ENCODE data around the gene NR4A3.

Gene NR4A3

GRCh38 chr9:99814359-99814758, 7.3 kb upstream of the NR4A3 start:
- no peak for DNase-seq (ENCODE audit: low spot score)

DNA sequence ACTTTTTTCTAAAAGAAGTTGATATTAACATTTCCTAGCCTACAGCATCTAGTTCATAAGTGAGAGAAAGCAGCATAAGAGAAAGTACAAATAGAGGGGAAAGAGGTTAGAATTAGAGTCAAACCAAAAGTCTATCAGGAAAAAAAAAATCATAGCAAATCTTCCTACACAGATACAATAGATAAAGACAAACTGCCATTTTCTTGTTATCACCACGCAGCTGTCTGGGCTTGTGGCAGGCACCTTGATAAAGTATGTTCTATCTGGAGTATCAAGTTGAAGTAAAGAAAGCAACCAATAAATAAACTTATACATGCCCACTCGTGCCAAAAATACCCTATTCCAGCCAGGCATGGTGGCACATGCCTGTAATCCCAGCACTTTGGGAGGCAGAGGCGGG, 5.3 kb upstream of the NR4A3 start:
- DNase-seq (ENCODE audit: low spot score) = no peak

- peak; percentile 21 for DNase-seq (ENCODE audit: low spot score)
Observed at GRCh38 chr9:99818500-99818899, 3.2 kb upstream of the NR4A3 start.

- DNase-seq (ENCODE audit: low spot score) = peak; percentile 86
Observed at GRCh38 chr9:99819123-99819855, 2.4 kb upstream of the NR4A3 start.

DNA sequence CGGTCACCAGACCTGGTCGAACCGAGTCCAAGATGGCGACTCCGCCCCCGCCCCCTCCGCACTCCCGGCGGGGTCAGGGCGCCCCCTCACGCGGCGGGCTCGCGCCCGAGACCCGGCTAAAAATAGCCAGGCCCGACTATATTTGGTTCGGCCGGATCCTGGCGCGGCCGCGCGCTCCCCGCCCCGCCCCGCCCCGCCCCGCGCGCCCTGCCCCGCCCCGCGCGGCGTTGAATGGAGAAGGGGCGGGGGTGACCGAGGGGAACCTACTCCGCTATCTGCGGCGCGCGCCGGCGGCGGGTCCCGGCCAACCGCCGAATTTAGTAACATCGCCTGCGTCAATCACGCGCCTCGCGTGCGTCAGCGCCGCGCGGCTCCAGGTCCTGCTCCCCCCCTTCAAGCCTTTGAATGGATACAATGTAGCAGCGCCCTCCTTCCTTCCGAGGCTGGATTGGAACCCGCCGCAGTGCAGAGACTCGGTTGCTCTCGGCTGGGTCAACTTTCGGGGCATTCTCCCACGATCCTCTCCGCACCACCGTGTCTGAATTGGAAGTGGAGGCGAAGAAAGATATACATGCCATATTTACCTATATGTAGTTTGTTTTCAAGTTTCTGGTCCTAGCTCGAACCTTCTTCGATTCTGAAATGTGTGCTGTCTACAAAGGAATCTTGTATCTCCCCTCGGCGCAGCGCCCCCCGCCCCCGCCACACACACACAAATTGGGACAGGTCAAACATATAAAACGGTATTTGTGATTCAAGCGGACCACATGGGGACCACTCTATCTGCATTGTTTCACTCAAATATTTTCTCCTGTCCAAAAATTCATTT, 1.6 kb upstream of the NR4A3 start:
- DNase-seq (ENCODE audit: low spot score) = peak; percentile 86

- peak; percentile 84 for DNase-seq (ENCODE audit: low spot score)
Observed at GRCh38 chr9:99820685-99821395, 845 bp upstream of the NR4A3 start.

GRCh38 chr9:99822109-99822805, 572 bp downstream of the NR4A3 start:
- peak; percentile 36 for DNase-seq (ENCODE audit: low spot score)

GRCh38 chr9:99822806-99823591, 1.3 kb downstream of the NR4A3 start:
- DNase-seq (ENCODE audit: low spot score) = peak; percentile 34

- no peak for DNase-seq (ENCODE audit: low spot score)
Observed at GRCh38 chr9:99823681-99824377, 2.1 kb downstream of the NR4A3 start.

GRCh38 chr9:99824378-99825171, 2.9 kb downstream of the NR4A3 start:
- DNase-seq (ENCODE audit: low spot score) = no peak

DNA sequence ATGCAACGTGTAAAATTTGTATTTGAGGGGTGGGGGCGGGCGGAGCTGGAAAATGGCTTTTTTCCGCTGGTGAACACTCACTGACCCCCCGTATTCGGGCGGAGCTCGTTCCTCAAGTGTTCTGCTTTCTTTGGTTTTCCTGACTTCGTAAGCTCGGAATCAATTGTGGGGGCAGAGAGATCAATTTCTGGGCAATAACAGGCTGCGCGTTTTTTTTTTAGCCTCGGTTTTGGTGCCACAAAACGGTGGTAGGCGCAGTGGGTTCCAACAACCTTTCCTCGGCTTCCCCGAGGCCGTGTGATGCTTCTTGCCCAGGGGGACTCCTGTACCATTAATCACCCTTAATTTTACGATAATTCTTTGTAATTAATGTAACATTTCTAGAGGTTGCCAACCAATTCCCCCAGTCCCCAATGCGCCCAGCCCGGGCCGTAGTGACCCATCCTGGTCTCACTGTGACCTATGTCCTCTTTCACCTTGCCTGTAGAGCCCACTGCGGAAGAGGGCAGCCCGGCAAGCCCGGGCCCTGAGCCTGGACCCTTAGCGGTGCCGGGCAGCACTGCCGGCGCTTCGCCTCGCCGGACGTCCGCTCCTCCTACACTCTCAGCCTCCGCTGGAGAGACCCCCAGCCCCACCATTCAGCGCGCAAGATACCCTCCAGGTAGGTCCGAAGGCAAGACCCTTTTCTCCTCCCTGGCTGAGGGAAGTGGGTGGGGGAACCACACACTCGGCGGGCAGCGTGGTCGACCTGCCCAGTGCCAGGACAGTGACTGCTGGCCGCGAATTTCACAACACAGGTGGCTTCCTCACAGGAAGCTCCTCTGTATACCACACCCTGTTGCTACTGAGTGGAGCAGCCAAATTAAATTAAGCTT, 3.7 kb downstream of the NR4A3 start:
- no peak for DNase-seq (ENCODE audit: low spot score)

- DNase-seq (ENCODE audit: low spot score) = no peak
Observed at GRCh38 chr9:99826579-99826978, 4.9 kb downstream of the NR4A3 start.

- no peak for DNase-seq (ENCODE audit: low spot score)
Observed at GRCh38 chr9:99827244-99827643, 5.6 kb downstream of the NR4A3 start.

DNA sequence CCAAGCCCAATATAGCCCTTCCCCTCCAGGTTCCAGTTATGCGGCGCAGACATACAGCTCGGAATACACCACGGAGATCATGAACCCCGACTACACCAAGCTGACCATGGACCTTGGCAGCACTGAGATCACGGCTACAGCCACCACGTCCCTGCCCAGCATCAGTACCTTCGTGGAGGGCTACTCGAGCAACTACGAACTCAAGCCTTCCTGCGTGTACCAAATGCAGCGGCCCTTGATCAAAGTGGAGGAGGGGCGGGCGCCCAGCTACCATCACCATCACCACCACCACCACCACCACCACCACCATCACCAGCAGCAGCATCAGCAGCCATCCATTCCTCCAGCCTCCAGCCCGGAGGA, 6.3 kb downstream of the NR4A3 start:
- no peak for DNase-seq (ENCODE audit: low spot score)

DNA sequence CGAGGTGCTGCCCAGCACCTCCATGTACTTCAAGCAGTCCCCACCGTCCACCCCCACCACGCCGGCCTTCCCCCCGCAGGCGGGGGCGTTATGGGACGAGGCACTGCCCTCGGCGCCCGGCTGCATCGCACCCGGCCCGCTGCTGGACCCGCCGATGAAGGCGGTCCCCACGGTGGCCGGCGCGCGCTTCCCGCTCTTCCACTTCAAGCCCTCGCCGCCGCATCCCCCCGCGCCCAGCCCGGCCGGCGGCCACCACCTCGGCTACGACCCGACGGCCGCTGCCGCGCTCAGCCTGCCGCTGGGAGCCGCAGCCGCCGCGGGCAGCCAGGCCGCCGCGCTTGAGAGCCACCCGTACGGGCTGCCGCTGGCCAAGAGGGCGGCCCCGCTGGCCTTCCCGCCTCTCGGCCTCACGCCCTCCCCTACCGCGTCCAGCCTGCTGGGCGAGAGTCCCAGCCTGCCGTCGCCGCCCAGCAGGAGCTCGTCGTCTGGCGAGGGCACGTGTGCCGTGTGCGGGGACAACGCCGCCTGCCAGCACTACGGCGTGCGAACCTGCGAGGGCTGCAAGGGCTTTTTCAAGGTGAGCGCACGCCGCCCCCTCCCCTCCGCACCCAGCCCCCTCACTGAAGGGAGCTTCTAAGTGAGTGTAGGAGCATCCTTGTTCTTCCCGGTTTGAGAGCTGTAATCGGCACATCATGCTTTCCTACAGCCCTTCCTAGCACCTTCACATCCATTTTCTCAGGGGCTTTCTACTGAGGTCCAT, 6.9 kb downstream of the NR4A3 start:
- no peak for DNase-seq (ENCODE audit: low spot score)

GRCh38 chr9:99831857-99832557, 10.3 kb downstream of the NR4A3 start:
- DNase-seq (ENCODE audit: low spot score) = no peak

- no peak for DNase-seq (ENCODE audit: low spot score)
Observed at GRCh38 chr9:99832558-99832864, 10.8 kb downstream of the NR4A3 start.

DNA sequence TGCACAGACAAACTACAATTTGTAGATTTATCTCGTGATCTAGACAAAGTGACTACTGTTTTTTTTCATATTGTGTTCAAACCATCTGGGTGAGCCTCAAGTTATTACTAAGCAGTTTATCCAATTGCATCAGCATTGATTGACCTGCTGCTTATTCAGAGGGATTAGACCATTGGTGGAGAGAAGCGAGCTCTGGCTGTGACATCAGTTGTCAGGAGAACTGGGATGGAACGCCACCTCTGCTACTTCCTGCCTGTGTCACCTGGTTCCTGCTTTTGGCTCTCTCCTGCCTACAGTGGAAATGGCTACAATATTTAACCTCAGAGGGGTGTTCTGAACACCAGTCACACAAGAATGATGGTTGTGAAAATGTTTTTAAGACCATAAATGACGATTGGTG, 12.1 kb downstream of the NR4A3 start:
- no peak for DNase-seq (ENCODE audit: low spot score)

All from pons (tissue), 1 donor.